IMR-90 (cell line): ENCODE data around the gene PPP2R1B. TPM values are rescaled to one million over a fixed set of nuclear protein-coding genes. Genes with fewer than 3 reads are reported as not detected.

Source experiments
- ATAC-seq: fragments of 200-7000 bp; cut with Tn5 transposase; 2 replicates; pipeline ENCODE4 v1.9.1; 2020; ENCODE audit warnings: low read depth, mild to moderate bottlenecking, moderate library complexity
- BruUV-seq: library from RNA; stranded (reverse); fragments of 400-500 nt; replicated peaks from 2 replicates; lab custom pipeline; 2021; lab: Mats Ljungman, UMichigan
- CTCF ChIA-PET: fragments of 300-600 bp; formaldehyde crosslinking; extraction: SDS; loops from one replicate; lab custom pipeline; 2021; ENCODE audit warnings: antibody characterized with exemption; lab: Yijun Ruan, JAX
- POLR2A ChIA-PET: fragments of 300-600 bp; sonication (Branson Sonifier 250); formaldehyde crosslinking; loops from one replicate; lab custom pipeline; 2022; ENCODE audit warnings: antibody characterized with exemption; ENCODE audit not compliant: unreplicated experiment; lab: Charles Lee
- DNase-seq: peaks from one replicate; pipeline ENCODE4 v3.0.0; 2013
- H2AFZ ChIP-seq: replicated peaks from 2 replicates; pipeline ENCODE3; 2013; ENCODE audit warnings: low read length, mild to moderate bottlenecking; ENCODE audit not compliant: poor library complexity
- H2AK5ac ChIP-seq: 2 replicates; pipeline ENCODE4 v1.6.1; 2013; ENCODE audit warnings: low read depth, low read length, inconsistent platforms
- H2AK9ac ChIP-seq: replicated peaks from 2 replicates; pipeline ENCODE3; 2013; ENCODE audit warnings: mild to moderate bottlenecking, low read depth, low read length, moderate library complexity; ENCODE audit not compliant: poor library complexity
- H2BK120ac ChIP-seq: 2 replicates; pipeline ENCODE4 v1.6.1; 2013; ENCODE audit warnings: low read depth, low read length, inconsistent platforms
- H2BK15ac ChIP-seq: 3 replicates; pipeline ENCODE4 v1.6.1; 2013; ENCODE audit warnings: low read depth, low read length, inconsistent platforms
- H2BK20ac ChIP-seq: 2 replicates; pipeline ENCODE4 v1.6.1; 2013; ENCODE audit warnings: low read depth, mild to moderate bottlenecking, inconsistent platforms, low read length, moderate library complexity
- H2BK5ac ChIP-seq: 2 replicates; pipeline ENCODE4 v1.6.1; 2013; ENCODE audit warnings: mild to moderate bottlenecking, low read depth, low read length, inconsistent platforms; ENCODE audit not compliant: poor library complexity, severe bottlenecking
- H3K14ac ChIP-seq: replicated peaks from 2 replicates; pipeline ENCODE4 v1.6.1; 2013; ENCODE audit warnings: low read depth, low read length, inconsistent platforms
- H3K18ac ChIP-seq: 2 replicates; pipeline ENCODE4 v1.6.1; 2013; ENCODE audit warnings: low read depth, low read length, control low read depth
- H3K23ac ChIP-seq: 2 replicates; pipeline ENCODE4 v1.6.1; 2013; ENCODE audit warnings: low read depth, low read length, inconsistent platforms
- H3K27ac ChIP-seq: 2 replicates; pipeline ENCODE4 v1.5.1; 2013; ENCODE audit warnings: mild to moderate bottlenecking, control low read depth, low read length; ENCODE audit not compliant: insufficient read depth
- H3K27me3 ChIP-seq: 2 replicates; pipeline ENCODE4 v1.6.1; 2013; ENCODE audit warnings: low read length; ENCODE audit not compliant: control insufficient read depth, insufficient read depth
- H3K36me3 ChIP-seq: 2 replicates; pipeline ENCODE4 v1.6.1; 2013; ENCODE audit warnings: low read length, mixed read lengths; ENCODE audit not compliant: control insufficient read depth, insufficient read depth
- H3K4ac ChIP-seq: 2 replicates; pipeline ENCODE4 v1.6.1; 2013; ENCODE audit warnings: low read depth, low read length, inconsistent platforms
- H3K4me1 ChIP-seq: 2 replicates; pipeline ENCODE4 v1.6.1; 2013; ENCODE audit warnings: low read length, mixed read lengths; ENCODE audit not compliant: control insufficient read depth, insufficient read depth
- H3K4me2 ChIP-seq: 2 replicates; pipeline ENCODE4 v1.6.1; 2013; ENCODE audit warnings: low read depth, mild to moderate bottlenecking, control low read depth, low read length, moderate library complexity
- H3K4me3 ChIP-seq: 2 replicates; pipeline ENCODE4 v1.5.1; 2013; ENCODE audit warnings: low read depth, mild to moderate bottlenecking, control low read depth, low read length, moderate library complexity; ENCODE audit not compliant: insufficient read depth
- H3K56ac ChIP-seq: 2 replicates; pipeline ENCODE4 v1.6.1; 2013; ENCODE audit warnings: low read length, inconsistent platforms; ENCODE audit not compliant: insufficient read depth; ENCODE audit errors: extremely low read depth
- H3K79me1 ChIP-seq, 2 experiments: 2 replicates each; pipeline ENCODE4 v1.6.1; 2013; ENCODE audit warnings: low read length in 2 of 2, inconsistent platforms in 1 of 2, low read depth in 1 of 2
- H3K9ac ChIP-seq: 2 replicates; pipeline ENCODE4 v1.6.1; 2013; ENCODE audit warnings: low read depth, low read length, control low read depth
- H3K9me1 ChIP-seq: 2 replicates; pipeline ENCODE4 v1.6.1; 2013; ENCODE audit warnings: low read length, inconsistent platforms; ENCODE audit not compliant: insufficient read depth
- H3K9me3 ChIP-seq: 2 replicates; pipeline ENCODE4 v1.6.1; 2013; ENCODE audit warnings: low read length; ENCODE audit not compliant: control insufficient read depth, insufficient read depth
- H4K20me1 ChIP-seq: 2 replicates; pipeline ENCODE4 v1.6.1; 2013; ENCODE audit warnings: low read length, inconsistent platforms; ENCODE audit not compliant: insufficient read depth
- H4K5ac ChIP-seq: 2 replicates; pipeline ENCODE4 v1.6.1; 2013; ENCODE audit warnings: mild to moderate bottlenecking, low read depth, low read length, control low read depth
- H4K8ac ChIP-seq, 2 experiments: 2 replicates each; pipeline ENCODE4 v1.6.1; 2013; ENCODE audit warnings: low read depth in 2 of 2, low read length in 2 of 2, control low read depth in 1 of 2, inconsistent platforms in 1 of 2
- H4K91ac ChIP-seq: 2 replicates; pipeline ENCODE4 v1.6.1; 2013; ENCODE audit warnings: low read depth, low read length, inconsistent platforms; ENCODE audit not compliant: insufficient read depth
- RFX5 ChIP-seq: IDR thresholded peaks from 2 replicates; pipeline ENCODE4 v1.8.0; 2012; ENCODE audit warnings: low read depth, mild to moderate bottlenecking, low read length, moderate library complexity
- WGBS, 2 experiments: methylation state at CpG; one replicate each; pipeline versions ENCODE4 v1.1.5 to v1.1.7; 2013; ENCODE audit warnings: missing lambda C conversion rate in 2 of 2; ENCODE audit not compliant: insufficient read length in 1 of 2; ENCODE audit errors: extremely low coverage in 2 of 2; 5-methylcytosine and 5-hydroxymethylcytosine counted together
- dilution Hi-C: fragments of 300-500 bp; cut with HindIII; formaldehyde crosslinking; loops from one replicate; pipeline ENCODE4 v1.14.3; 2018; ENCODE audit warnings: low sequenced_read_pairs; ENCODE audit not compliant: unreplicated experiment
- in situ Hi-C: fragments of 300-500 bp; cut with MboI; formaldehyde crosslinking; loops from 3 replicates; pipeline ENCODE4 v1.14.3; 2019; ENCODE audit warnings: low sequenced_read_pairs, inconsistent platforms, mixed read lengths
- intact Hi-C: fragments of 100-400 bp; cut with micrococcal nuclease; formaldehyde crosslinking; loops from 2 replicates; pipeline ENCODE4 v1.10.0; 2022
- polyA plus RNA-seq, 3 experiments: library from polyadenylated mRNA; depleted of rRNA; stranded (reverse); fragments of >200 nt; gene quantifications; 2 replicates each; pipeline ENCODE4 v1.2.3, GENCODE V29; 2012; ENCODE audit warnings: low replicate concordance in 1 of 3
- total RNA-seq: library from RNA; depleted of rRNA; stranded (reverse); fragments of >200 nt; gene quantifications from 2 replicates; pipeline ENCODE4 v1.2.3, GENCODE V29; 2012
- TF ChIP-seq, protein P1 (sequence below): fragments of 150-350 bp; IDR thresholded peaks from 2 replicates; pipeline ENCODE4 v1.6.1; 2016; ENCODE audit warnings: low read depth, mild to moderate bottlenecking, low read length, moderate library complexity, borderline replicate concordance

The PPP2R1B gene
- total and polyA plus RNA-seq, 2 of the 4 experiments (the other 2 are of a cell fraction): 23.0 to 62.9 TPM

DNA sequence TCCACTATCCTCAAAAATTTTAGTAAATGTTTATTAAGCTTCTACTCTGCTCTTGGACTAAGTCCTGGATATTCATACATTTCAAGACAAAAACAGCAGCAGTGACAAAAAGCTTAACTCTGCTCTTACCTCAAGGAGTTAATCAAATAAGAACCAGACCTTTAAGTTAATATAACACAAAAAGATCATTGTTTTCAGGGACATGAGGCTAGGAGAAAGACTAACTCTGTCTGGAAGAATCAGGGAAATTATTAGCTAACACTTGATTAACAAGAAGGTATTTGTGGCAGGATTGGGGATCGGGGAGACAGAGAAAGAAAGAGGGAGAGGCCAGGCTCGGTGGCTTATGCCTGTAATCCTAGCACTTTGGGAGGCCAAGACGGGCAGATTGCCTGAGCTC is 74.4 kb downstream of the PPP2R1B start:
- ChIA-PET CTCF (interaction anchor here (0.7 to 1.3 kb wide), 2 partner anchors 42 to 86 kb away, joined by 3 to 4 read pairs; no protein-coding TSS in a partner anchor), POLR2A (no interaction called here)
- Histone ChIP-seq H2BK5ac (no peak overlapping the region), H3K23ac (no peak overlapping the region), H3K4me1 (peaks cover 7% of the 10 kb centered on the region), H3K18ac (no peak overlapping the region), H4K8ac (no peak overlapping the region; a peak in 1 of 4 replicates), H2BK20ac (no peak overlapping the region), H3K56ac (no peak overlapping the region), H2BK15ac (no peak overlapping the region), H2BK120ac (no peak overlapping the region), H3K4me3 (no peak overlapping the region), H3K4me2 (no peak overlapping the region), H3K4ac (no peak overlapping the region), H3K27me3 (no peaks in the 10 kb centered on the region), H3K27ac (no peak overlapping the region), H3K79me1 (peaks cover 14 to 25% of the 10 kb centered on the region in 2 experiments), H4K5ac (no peak overlapping the region), H4K91ac (no peak overlapping the region), H3K9me1 (peaks cover 4% of the 10 kb centered on the region), H2AFZ (no peak overlapping the region), H3K36me3 (peaks cover 8% of the 10 kb centered on the region), H3K14ac (no peak overlapping the region), H4K20me1 (no peaks in the 10 kb centered on the region), H3K9ac (no peak overlapping the region), H3K9me3 (no peaks in the 10 kb centered on the region), H2AK9ac (no peak overlapping the region), H2AK5ac (no peak overlapping the region)
- DNase-seq (no peak), ATAC-seq (no peak)
- in situ Hi-C loops (no loop called here), intact Hi-C loops (loop anchor here (5.0 to 10.0 kb wide), 2 partner anchors 39 to 87 kb away; partner anchors contain the start of gene SIK2), dilution Hi-C loops (no loop called here)
- no peak for TF ChIP-seq RFX5
- TF ChIP-seq, protein P1, sequence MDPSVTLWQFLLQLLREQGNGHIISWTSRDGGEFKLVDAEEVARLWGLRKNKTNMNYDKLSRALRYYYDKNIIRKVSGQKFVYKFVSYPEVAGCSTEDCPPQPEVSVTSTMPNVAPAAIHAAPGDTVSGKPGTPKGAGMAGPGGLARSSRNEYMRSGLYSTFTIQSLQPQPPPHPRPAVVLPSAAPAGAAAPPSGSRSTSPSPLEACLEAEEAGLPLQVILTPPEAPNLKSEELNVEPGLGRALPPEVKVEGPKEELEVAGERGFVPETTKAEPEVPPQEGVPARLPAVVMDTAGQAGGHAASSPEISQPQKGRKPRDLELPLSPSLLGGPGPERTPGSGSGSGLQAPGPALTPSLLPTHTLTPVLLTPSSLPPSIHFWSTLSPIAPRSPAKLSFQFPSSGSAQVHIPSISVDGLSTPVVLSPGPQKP: no peak
- WGBS, 2 experiments: no CpG with 5 or more reads among the region's 3 CpGs
- BruUV-seq: no TSS peak
